HG03457 (cell line): ENCODE data around the gene SLC12A4.
"Not testable (repeated sequence)": the region's sequence is repeated elsewhere in the genome, so short reads cannot be mapped to it uniquely, and the experiment has no call there.

Source experiments
- ATAC-seq: cut with Tn5 transposase; IDR thresholded peaks from one replicate; pipeline ENCODE4 v1.9.1; 2021; ENCODE audit warnings: moderate number of reproducible peaks; ENCODE audit not compliant: unreplicated experiment

Gene SLC12A4

DNA sequence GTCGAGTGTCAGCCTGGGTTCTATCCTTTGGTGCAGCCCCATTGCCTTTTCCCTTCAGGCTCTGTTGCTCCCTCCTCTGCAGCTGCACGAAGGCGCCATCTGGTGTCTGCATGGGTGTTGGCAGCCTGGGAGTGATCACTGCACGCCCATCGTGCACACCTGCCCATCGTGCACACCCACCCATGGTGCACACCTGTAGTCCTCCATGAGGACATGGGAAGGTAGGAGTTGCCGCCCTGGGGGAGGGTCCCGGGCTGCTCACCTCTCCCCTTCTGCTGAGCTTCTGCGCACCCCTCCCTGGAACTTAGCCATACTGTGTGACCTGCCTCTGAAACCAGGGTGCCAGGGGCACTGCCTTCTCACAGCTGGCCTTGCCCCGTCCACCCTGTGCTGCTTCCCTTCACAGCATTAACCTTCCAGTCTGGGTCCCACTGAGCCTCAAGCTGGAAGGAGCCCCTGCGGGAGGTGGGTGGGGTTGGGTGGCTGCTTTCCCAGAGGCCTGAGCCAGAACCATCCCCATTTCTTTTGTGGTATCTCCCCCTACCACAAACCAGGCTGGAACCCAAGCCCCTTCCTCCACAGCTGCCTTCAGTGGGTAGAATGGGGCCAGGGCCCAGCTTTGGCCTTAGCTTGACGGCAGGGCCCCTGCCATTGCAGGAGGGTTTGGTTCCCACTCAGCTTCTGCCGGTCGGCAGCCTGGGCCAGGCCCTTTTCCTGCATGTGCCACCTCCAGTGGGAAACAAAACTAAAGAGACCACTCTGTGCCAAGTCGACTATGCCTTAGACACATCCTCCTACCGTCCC is 39.7 kb downstream of the SLC12A4 start:
- ATAC-seq = no peak

DNA sequence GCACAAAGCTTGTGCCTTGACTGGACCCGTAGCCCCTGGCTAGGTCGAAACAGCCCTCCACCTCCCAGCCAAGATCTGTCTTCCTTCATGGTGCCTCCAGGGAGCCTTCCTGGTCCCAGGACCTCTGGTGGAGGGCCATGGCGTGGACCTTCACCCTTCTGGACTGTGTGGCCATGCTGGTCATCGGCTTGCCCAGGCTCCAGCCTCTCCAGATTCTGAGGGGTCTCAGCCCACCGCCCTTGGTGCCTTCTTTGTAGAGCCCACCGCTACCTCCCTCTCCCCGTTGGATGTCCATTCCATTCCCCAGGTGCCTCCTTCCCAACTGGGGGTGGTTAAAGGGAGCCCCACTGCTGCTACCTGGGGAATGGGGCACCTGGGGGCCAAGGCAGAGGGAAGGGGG is 40.3 kb downstream of the SLC12A4 start:
- ATAC-seq = no peak

GRCh38 chr16:67927131-67927941 is 41.1 kb downstream of the SLC12A4 start:
- ATAC-seq = no peak

DNA sequence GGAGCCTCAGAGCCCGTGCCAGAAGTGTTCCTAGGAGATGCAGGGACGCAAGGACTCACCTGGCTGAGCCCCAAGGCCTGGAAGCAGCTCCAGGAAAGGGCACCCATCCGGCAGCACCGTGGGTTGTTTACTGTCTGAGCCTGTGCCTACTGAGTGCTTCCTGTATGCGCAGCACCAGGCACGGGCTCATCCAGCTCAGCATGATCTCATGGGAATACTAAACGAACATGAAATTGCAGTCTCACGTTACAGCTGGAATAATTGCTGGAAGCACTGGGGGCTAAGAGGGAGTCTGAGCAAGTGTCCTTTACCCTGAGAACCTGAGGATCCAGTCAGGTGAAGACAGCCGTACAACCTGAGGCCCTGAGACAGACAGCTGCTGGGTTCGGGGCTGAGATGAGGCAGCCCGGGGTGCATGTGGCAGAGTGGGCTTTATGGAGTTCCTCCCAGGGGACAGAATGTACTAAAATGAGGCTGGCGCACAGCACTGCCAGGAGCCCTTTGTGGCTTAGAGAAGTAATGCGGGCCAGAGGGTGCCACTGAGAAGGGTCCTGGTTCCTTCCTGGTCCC is 42.2 kb downstream of the SLC12A4 start:
- no peak for ATAC-seq

DNA sequence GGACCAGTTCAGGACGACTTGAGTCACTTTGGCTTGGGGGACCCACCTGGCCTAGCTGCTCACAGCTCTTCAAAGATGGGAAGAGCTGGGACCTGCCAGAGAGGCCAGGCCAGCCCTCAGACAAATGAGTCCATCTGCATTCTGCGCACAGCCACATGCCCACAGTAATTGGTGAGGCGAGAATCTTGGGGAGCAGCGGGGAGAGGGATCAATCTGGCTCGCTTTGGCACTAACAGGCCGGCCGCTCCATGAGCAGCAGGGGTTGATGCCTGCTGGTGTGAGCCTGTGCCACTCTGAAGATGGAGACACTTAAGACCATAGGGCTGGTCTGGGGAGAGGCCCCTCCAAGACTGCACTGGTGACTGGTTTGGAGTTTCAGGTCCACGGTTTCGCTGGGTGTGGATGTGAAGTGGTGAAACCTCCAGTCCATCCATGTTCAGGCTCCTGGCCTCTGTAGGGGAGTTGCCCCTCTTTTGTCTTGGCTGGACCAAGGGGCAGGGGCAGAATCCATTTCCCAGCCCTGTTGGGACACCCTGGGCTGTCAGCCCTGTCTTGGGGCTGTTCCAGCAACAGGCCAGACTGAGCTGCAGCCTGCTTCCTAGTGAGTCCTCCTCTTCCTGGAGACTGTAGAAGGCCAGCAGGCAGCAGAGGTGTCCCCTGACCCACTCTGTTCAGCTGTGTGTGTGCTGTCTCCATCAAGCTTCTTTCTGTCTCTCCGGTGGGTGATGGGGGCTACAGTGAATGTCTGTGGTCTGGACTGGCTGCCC is 44.1 kb downstream of the SLC12A4 start:
- no peak for ATAC-seq

GRCh38 chr16:67923414-67924116 is 44.9 kb downstream of the SLC12A4 start:
- no peak for ATAC-seq

GRCh38 chr16:67922740-67923139 is 45.7 kb downstream of the SLC12A4 start:
- no peak for ATAC-seq

GRCh38 chr16:67922221-67922620 is 46.2 kb downstream of the SLC12A4 start:
- no peak for ATAC-seq

- ATAC-seq = no peak
Measured at GRCh38 chr16:67919622-67920221, 48.7 kb downstream of the SLC12A4 start.

GRCh38 chr16:67917852-67918236 is 50.6 kb downstream of the SLC12A4 start:
- ATAC-seq = no peak

DNA sequence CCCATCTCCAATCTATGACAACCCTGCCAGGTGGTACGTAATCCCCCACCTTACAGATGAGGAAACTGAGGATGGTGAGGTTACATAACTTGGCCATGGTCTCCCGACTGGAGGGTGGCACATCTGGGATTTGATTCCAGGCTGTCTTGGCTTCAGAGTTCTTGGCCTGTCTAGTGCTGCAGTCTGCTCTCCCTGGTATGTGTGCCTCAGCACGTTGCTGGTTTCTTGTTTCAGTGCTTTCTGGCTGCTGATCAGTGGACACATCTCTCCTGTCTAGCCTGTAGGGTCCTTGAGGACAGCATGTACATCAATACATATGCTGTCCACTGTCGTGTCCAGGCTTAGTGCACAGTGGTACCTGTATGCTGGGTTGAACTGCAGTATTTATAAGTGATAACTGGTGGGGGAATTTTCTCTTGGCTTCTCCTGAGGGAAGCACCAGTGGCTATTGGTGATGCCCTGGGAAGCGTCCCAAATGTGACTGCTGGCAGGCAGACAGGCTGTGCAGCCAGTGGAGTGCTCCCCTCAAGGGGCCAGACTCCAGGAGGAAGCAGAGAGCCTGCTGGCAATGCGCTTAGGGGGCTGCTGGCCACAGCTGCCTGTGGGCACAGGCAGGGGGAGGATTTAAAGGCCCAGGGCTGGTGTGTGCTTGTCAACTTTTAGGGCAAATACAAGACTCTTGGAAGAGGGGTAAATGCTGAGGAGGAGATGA is 51.1 kb downstream of the SLC12A4 start:
- no peak for ATAC-seq

- no peak for ATAC-seq
Measured at GRCh38 chr16:67915831-67916723, 52.4 kb downstream of the SLC12A4 start.

- ATAC-seq = not testable (repeated sequence)
Measured at GRCh38 chr16:67915496-67915769, 53.0 kb downstream of the SLC12A4 start.

DNA sequence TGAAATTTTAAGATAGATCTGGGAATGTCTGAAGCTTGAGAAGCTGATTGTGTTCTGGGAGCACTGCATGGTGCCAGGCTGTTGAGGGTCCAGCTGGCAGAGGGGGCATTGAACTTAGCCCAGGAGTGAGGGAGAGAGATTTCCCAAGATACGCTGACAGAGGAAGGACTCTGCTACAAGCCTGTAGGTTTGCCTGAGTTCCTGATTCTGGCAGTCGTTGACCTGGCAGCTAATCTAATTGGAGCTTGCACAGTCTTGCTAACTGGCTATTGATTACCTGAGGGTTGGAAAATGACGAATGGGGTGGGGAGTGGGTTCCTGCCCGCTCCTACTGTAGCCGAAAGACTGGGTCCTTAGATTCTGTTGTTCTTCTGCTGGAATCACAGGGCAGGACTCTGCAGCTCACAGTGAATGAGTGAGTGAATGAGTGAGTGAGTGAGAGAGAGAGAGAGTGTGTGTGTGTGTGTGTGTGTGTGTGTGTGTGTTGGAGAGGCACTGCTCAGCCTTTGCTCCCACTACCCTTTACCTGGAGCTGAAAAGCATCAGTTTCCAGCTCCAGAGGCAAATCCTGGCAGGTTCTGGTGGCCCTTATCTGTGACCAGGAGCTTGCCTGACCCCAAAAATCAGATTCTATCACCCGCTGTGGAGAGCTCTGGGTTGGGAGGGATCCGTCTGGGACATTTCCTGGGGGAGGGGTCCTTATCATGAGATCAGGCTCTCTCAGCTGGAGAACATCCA is 53.5 kb downstream of the SLC12A4 start:
- no peak for ATAC-seq

- ATAC-seq = no peak
Measured at GRCh38 chr16:67910158-67910557, 58.3 kb downstream of the SLC12A4 start.

DNA sequence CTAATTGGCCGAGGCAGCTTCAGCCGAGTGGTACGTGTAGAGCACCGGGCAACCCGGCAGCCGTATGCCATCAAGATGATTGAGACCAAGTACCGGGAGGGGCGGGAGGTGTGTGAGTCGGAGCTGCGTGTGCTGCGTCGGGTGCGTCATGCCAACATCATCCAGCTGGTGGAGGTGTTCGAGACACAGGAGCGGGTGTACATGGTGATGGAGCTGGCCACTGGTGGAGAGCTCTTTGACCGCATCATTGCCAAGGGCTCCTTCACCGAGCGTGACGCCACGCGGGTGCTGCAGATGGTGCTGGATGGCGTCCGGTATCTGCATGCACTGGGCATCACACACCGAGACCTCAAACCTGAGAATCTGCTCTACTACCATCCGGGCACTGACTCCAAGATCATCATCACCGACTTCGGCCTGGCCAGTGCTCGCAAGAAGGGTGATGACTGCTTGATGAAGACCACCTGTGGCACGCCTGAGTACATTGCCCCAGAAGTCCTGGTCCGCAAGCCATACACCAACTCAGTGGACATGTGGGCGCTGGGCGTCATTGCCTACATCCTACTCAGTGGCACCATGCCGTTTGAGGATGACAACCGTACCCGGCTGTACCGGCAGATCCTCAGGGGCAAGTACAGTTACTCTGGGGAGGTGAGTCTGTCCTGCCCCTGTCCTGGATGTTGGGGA is 59.2 kb downstream of the SLC12A4 start:
- ATAC-seq = no peak

GRCh38 chr16:67907397-67908180 is 60.8 kb downstream of the SLC12A4 start:
- no peak for ATAC-seq
